A549 (cell line): Measurements from ENCODE around the gene KCNC2. TPM values are rescaled to one million over a fixed set of nuclear protein-coding genes. Genes with fewer than 3 reads are reported as not detected.

Experiments
- ATAC-seq, 2 experiments: fragments of 200-7000 bp in 1 of 2; fragments of >200 bp in 1 of 2; cut with Nextera tagmentation in 1 of 2; cut with Tn5 transposase in 1 of 2; 3 replicates each; pipeline versions ENCODE4 v1.8.0 to v1.9.1; 2018 to 2020; ENCODE audit warnings: mild to moderate bottlenecking in 1 of 2, moderate library complexity in 1 of 2
- CTCF ChIA-PET: fragments of 300-600 bp; sonication (Branson Sonifier 250); formaldehyde crosslinking; extraction: SDS; loops from one replicate; lab custom pipeline; 2021; ENCODE audit warnings: antibody characterized with exemption, inconsistent platforms; lab: Yijun Ruan, JAX
- POLR2A ChIA-PET: fragments of 350-600 bp; formaldehyde crosslinking; extraction: SDS; loops from one replicate; lab custom pipeline; 2021; ENCODE audit warnings: antibody characterized with exemption, inconsistent platforms; lab: Yijun Ruan, JAX
- DNase-seq, 2 experiments: peaks; one replicate each; pipeline versions ENCODE4 v3.0.0 to v3.0.0-alpha.2; 2011 to 2016; ENCODE audit warnings: low read depth in 1 of 2, low spot score in 1 of 2
- FAIRE-seq: peaks from 2 replicates; lab custom pipeline; 2011; peaks lifted over from hg19 to GRCh38; lab: Jason Lieb, UNC
- H3K27ac ChIP-seq, 2 experiments: fragments of >200 bp; sonication (Bioruptor Twin); formaldehyde crosslinking; 3 replicates each; pipeline ENCODE4 v1.5.1; 2016 to 2017
- H3K4me1 ChIP-seq: fragments of >200 bp; sonication (Bioruptor Twin); formaldehyde crosslinking; 3 replicates; pipeline ENCODE4 v1.6.1; 2016
- H3K4me2 ChIP-seq: fragments of >200 bp; sonication (Bioruptor Twin); formaldehyde crosslinking; 3 replicates; pipeline ENCODE4 v1.6.1; 2016
- H3K4me3 ChIP-seq: fragments of >200 bp; sonication (Bioruptor Twin); formaldehyde crosslinking; 3 replicates; pipeline ENCODE4 v1.5.1; 2016
- H3K9me3 ChIP-seq: fragments of >200 bp; sonication (Bioruptor Twin); formaldehyde crosslinking; 3 replicates; pipeline ENCODE4 v1.6.1; 2016
- CEBPB ChIP-seq, 2 experiments: fragments of >200 bp in 1 of 2; sonication (Bioruptor Twin) in 1 of 2; formaldehyde crosslinking in 1 of 2; IDR thresholded peaks; 2 replicates each; pipeline ENCODE4 v1.6.1; 2012 to 2016
- CHD4 ChIP-seq: fragments of 200-600 bp; sonication (generic); IDR thresholded peaks from 2 replicates; pipeline ENCODE4 v1.6.1; 2016; ENCODE audit warnings: antibody characterized with exemption, mild to moderate bottlenecking, borderline replicate concordance
- CTCF ChIP-seq: fragments of >200 bp; sonication (Bioruptor Twin); formaldehyde crosslinking; IDR thresholded peaks from 3 replicates; pipeline ENCODE4 v1.5.1; 2016
- E2F6 ChIP-seq: IDR thresholded peaks from 2 replicates; pipeline ENCODE4 v1.6.1; 2012; ENCODE audit warnings: low read depth, borderline replicate concordance
- EHF ChIP-seq: fragments of 250-450 bp; sonication (Bioruptor Pico); IDR thresholded peaks from 2 replicates; pipeline ENCODE4 v1.5.0; 2020; ENCODE audit warnings: mild to moderate bottlenecking
- FOSB ChIP-seq: fragments of 250-450 bp; sonication (Bioruptor Pico); IDR thresholded peaks from 2 replicates; pipeline ENCODE4 v1.5.0; 2020; ENCODE audit warnings: mild to moderate bottlenecking, moderate library complexity
- FOXS1 ChIP-seq: fragments of 250-450 bp; sonication (Bioruptor Pico); IDR thresholded peaks from 2 replicates; pipeline ENCODE4 v1.5.0; 2020; ENCODE audit warnings: mild to moderate bottlenecking, moderate library complexity
- HES2 ChIP-seq: fragments of >200 bp; sonication (Bioruptor Twin); formaldehyde crosslinking; IDR thresholded peaks from 2 replicates; pipeline ENCODE4 v1.6.1; 2016
- HEYL ChIP-seq: fragments of 250-450 bp; sonication (Bioruptor Pico); IDR thresholded peaks from 2 replicates; pipeline ENCODE4 v1.8.0; 2021; ENCODE audit warnings: mild to moderate bottlenecking, moderate library complexity
- HMGXB4 ChIP-seq: fragments of 250-450 bp; sonication (Bioruptor Pico); IDR thresholded peaks from 2 replicates; pipeline ENCODE4 v1.5.0; 2021; ENCODE audit warnings: mild to moderate bottlenecking, moderate library complexity, borderline replicate concordance
- HOXB13 ChIP-seq: fragments of 250-450 bp; sonication (Bioruptor Pico); IDR thresholded peaks from 2 replicates; pipeline ENCODE4 v1.5.0; 2020; ENCODE audit warnings: low read depth, mild to moderate bottlenecking, moderate library complexity
- MAZ ChIP-seq: fragments of 150-350 bp; IDR thresholded peaks from 2 replicates; pipeline ENCODE4 v1.6.1; 2014; ENCODE audit warnings: antibody characterized with exemption, low read depth, low read length, borderline replicate concordance
- NPAS2 ChIP-seq: fragments of 250-450 bp; sonication (Bioruptor Pico); IDR thresholded peaks from 2 replicates; pipeline ENCODE4 v1.8.0; 2022; ENCODE audit warnings: mild to moderate bottlenecking, moderate library complexity, borderline replicate concordance
- PBX3 ChIP-seq: IDR thresholded peaks from 2 replicates; pipeline ENCODE4 v1.6.1; 2012
- POLR2A ChIP-seq: IDR thresholded peaks from 2 replicates; pipeline ENCODE4 v1.6.1; 2012; ENCODE audit warnings: mild to moderate bottlenecking, low read length
- POLR2AphosphoS2 ChIP-seq: conservative IDR thresholded peaks from 2 replicates; pipeline ENCODE4 v1.6.1; 2012; ENCODE audit warnings: low read length, improper control_type of control experiment, inconsistent platforms
- RAD21 ChIP-seq, 2 experiments: fragments of >200 bp in 1 of 2; sonication (Bioruptor Twin) in 1 of 2; formaldehyde crosslinking in 1 of 2; IDR thresholded peaks in 1 of 2; conservative IDR thresholded peaks in 1 of 2; 2 replicates in 1 of 2; 3 replicates in 1 of 2; pipeline ENCODE4 v1.6.1; 2012 to 2018; ENCODE audit warnings: inconsistent platforms in 1 of 2
- RARB ChIP-seq: fragments of 250-450 bp; sonication (Bioruptor Pico); IDR thresholded peaks from 2 replicates; pipeline ENCODE4 v1.8.0; 2021; ENCODE audit warnings: mild to moderate bottlenecking, moderate library complexity
- RCOR1 ChIP-seq: fragments of 150-350 bp; IDR thresholded peaks from 2 replicates; pipeline ENCODE4 v1.6.1; 2014; ENCODE audit warnings: antibody characterized with exemption, low read length, low read depth
- REST ChIP-seq: fragments of 200-600 bp; sonication (generic); IDR thresholded peaks from 2 replicates; pipeline ENCODE4 v1.6.1; 2016; ENCODE audit warnings: antibody characterized with exemption, mild to moderate bottlenecking, moderate library complexity
- TFCP2L1 ChIP-seq: fragments of 250-450 bp; sonication (Bioruptor Pico); IDR thresholded peaks from 2 replicates; pipeline ENCODE4 v1.5.0; 2021; ENCODE audit warnings: mild to moderate bottlenecking
- TP53 ChIP-seq: fragments of 250-450 bp; sonication (Bioruptor Pico); IDR thresholded peaks from 2 replicates; pipeline ENCODE4 v1.5.0; 2021; ENCODE audit warnings: mild to moderate bottlenecking, moderate library complexity
- USF2 ChIP-seq: fragments of 450-650 bp; IDR thresholded peaks from 2 replicates; pipeline ENCODE4 v1.6.1; 2014; ENCODE audit warnings: antibody characterized with exemption
- ZC3H11A ChIP-seq: fragments of 450-650 bp; IDR thresholded peaks from 2 replicates; pipeline ENCODE4 v1.6.1; 2014; ENCODE audit warnings: antibody characterized with exemption, mild to moderate bottlenecking
- WGBS: methylation state at CpG from one replicate; pipeline ENCODE4 v1.1.6; 2017; ENCODE audit errors: missing lambda C conversion rate; 5-methylcytosine and 5-hydroxymethylcytosine counted together
- polyA plus RNA-seq, 4 experiments: library from polyadenylated mRNA; depleted of rRNA in 3 of 4; stranded (reverse); fragments of >200 nt; fragmentation: RNase III in 1 of 4; extraction: RNeasy Plus Mini Kit Qiagen cat#74134 plus additional on column Dnase treatment in 1 of 4; gene quantifications; 2 replicates in 3 of 4; 3 replicates in 1 of 4; pipeline ENCODE4 v1.2.3, GENCODE V29; 2011 to 2017

The KCNC2 gene
- polyA plus RNA-seq, 2 of the 4 experiments (the other 2 are of a cell fraction), result not detected

- no peak for TF ChIP-seq CTCF
- TF ChIP-seq RARB, result no peak
- no peak for TF ChIP-seq EHF
- TF ChIP-seq, all 56 proteins: peak for 0
Measured at GRCh38 chr12:75042125-75042524, 167.5 kb downstream of the KCNC2 start (continued).

- no peak overlapping the region for H3K4me3 ChIP-seq
- no peaks in the 10 kb centered on the region for H3K9me3 ChIP-seq
- WGBS, result 64% methylated on average over 4 of the region's 4 CpGs
- ChIA-PET POLR2A (no interaction called here), CTCF (no interaction called here)
- FAIRE-seq (no peak), DNase-seq (no peak), ATAC-seq (no peak)
- H3K4me2 ChIP-seq, result no peak overlapping the region
- H3K4me1 ChIP-seq, result no peaks in the 10 kb centered on the region
- TF ChIP-seq MAZ (no peak), ZC3H11A (no peak), HEYL (no peak), NPAS2 (no peak), HES2 (no peak), TP53 (no peak), E2F6 (no peak), RAD21 (conservative IDR thresholded peaks at IDR 0.05 in 1 of 2, IDR thresholded peaks at IDR 0.05 in 1 of 2) (no peak), POLR2AphosphoS2 (no peak), PBX3 (no peak), TFCP2L1 (CRISPR knock-in tag) (no peak)
- no peak overlapping the region for H3K27ac ChIP-seq
Measured at GRCh38 chr12:75041472-75041871, 168.2 kb downstream of the KCNC2 start.

- TF ChIP-seq REST, result no peak
- no peak for TF ChIP-seq HOXB13 (CRISPR knock-in tag)
- no peak for TF ChIP-seq TFCP2L1 (CRISPR knock-in tag)
- no peak for TF ChIP-seq POLR2A
- no peak for TF ChIP-seq TP53
- no peak for TF ChIP-seq CEBPB (IDR thresholded peaks at IDR 0.05)
- TF ChIP-seq RCOR1, result no peak
- no peak for TF ChIP-seq CHD4
- TF ChIP-seq HMGXB4 (CRISPR knock-in tag), result no peak
- TF ChIP-seq FOXS1, result no peak
- TF ChIP-seq FOSB (CRISPR knock-in tag), result no peak
- TF ChIP-seq USF2, result no peak
- no peak for TF ChIP-seq HEYL
- ATAC-seq (no peak), FAIRE-seq (no peak), DNase-seq (peak in 1 of 2 experiments; percentile 22)
- ChIA-PET CTCF (no interaction called here), POLR2A (no interaction called here)
- 32% methylated on average over 9 of the region's 9 CpGs for WGBS
- no peak overlapping the region for H3K27ac ChIP-seq
- H3K4me2 ChIP-seq, result no peak overlapping the region
- H3K4me1 ChIP-seq, result no peaks in the 10 kb centered on the region
- H3K4me3 ChIP-seq, result no peak overlapping the region
- peaks cover 38% of the 10 kb centered on the region for H3K9me3 ChIP-seq
Measured at GRCh38 chr12:75020068-75020557, 189.5 kb downstream of the KCNC2 start.
